OCI-LY1 (cell line): ENCODE measurements around the gene BGLAP.

Source experiments
- H2AFZ ChIP-seq: fragments of 200-600 bp; sonication (generic), shearing (Covaris generic); 2 replicates; pipeline ENCODE4 v1.6.0; 2014; ENCODE audit warnings: antibody characterized with exemption, mild to moderate bottlenecking, low read length
- H3F3A ChIP-seq: fragments of 200-600 bp; sonication (generic), shearing (Covaris generic); 2 replicates; pipeline ENCODE4 v1.6.0; 2014; ENCODE audit warnings: mild to moderate bottlenecking, antibody characterized with exemption, low read length, moderate library complexity; ENCODE audit not compliant: insufficient read depth
- H3K27ac ChIP-seq: fragments of 200-600 bp; sonication (generic); 2 replicates; pipeline ENCODE4 v1.5.1; 2014; ENCODE audit warnings: low read length, mixed run types, mild to moderate bottlenecking, low read depth; ENCODE audit not compliant: poor library complexity, severe bottlenecking
- H3K27me3 ChIP-seq: fragments of 200-600 bp; sonication (generic); 2 replicates; pipeline ENCODE4 v1.6.0; 2014; ENCODE audit warnings: antibody characterized with exemption, mild to moderate bottlenecking, low read length, moderate library complexity; ENCODE audit not compliant: insufficient read depth
- H3K36me3 ChIP-seq: fragments of 200-600 bp; sonication (generic); 2 replicates; pipeline ENCODE4 v1.6.1; 2014; ENCODE audit warnings: mild to moderate bottlenecking, antibody characterized with exemption, low read length, moderate library complexity, mixed read lengths; ENCODE audit not compliant: insufficient read depth
- H3K4me1 ChIP-seq: fragments of 200-600 bp; sonication (generic); 2 replicates; pipeline ENCODE4 v1.5.1; 2014; ENCODE audit warnings: mild to moderate bottlenecking, low read length, moderate library complexity; ENCODE audit not compliant: insufficient read depth, severe bottlenecking
- H3K4me2 ChIP-seq: fragments of 200-600 bp; sonication (generic), shearing (Covaris generic); 2 replicates; pipeline ENCODE4 v1.6.1; 2014; ENCODE audit warnings: low read length
- H3K4me3 ChIP-seq: fragments of 200-600 bp; sonication (generic); 2 replicates; pipeline ENCODE4 v1.5.1; 2014; ENCODE audit warnings: low read length, low read depth, mild to moderate bottlenecking, mixed read lengths; ENCODE audit not compliant: poor library complexity, severe bottlenecking
- H3K79me2 ChIP-seq: fragments of 200-600 bp; shearing (Covaris generic); 2 replicates; pipeline ENCODE4 v1.6.1; 2016; ENCODE audit warnings: mixed run types, low read length, mixed read lengths; ENCODE audit not compliant: insufficient read depth
- H3K9ac ChIP-seq: fragments of 200-600 bp; sonication (generic), shearing (Covaris generic); 2 replicates; pipeline ENCODE4 v1.6.1; 2014; ENCODE audit warnings: mild to moderate bottlenecking, low read length, mixed read lengths
- H3K9me2 ChIP-seq: fragments of 200-600 bp; sonication (generic), shearing (Covaris generic); 2 replicates; pipeline ENCODE4 v1.6.1; 2014; ENCODE audit warnings: low read depth, mild to moderate bottlenecking, low read length, mixed read lengths
- H3K9me3 ChIP-seq: fragments of 200-600 bp; shearing (Covaris generic); 2 replicates; pipeline ENCODE4 v1.6.1; 2014; ENCODE audit warnings: low read length, mixed read lengths
- H4K20me1 ChIP-seq: fragments of 200-600 bp; sonication (generic), shearing (Covaris generic); 2 replicates; pipeline ENCODE4 v1.6.0; 2016; ENCODE audit warnings: mild to moderate bottlenecking, low read length; ENCODE audit not compliant: insufficient read depth
- CTCF ChIP-seq: fragments of 200-600 bp; sonication (generic), shearing (Covaris generic); IDR thresholded peaks from 2 replicates; pipeline ENCODE4 v1.5.1; 2017; ENCODE audit warnings: mild to moderate bottlenecking, antibody characterized with exemption, low read length, moderate library complexity, mixed read lengths
- EZH2 ChIP-seq: fragments of 200-600 bp; sonication (generic), shearing (Covaris generic); IDR thresholded peaks from 2 replicates; pipeline ENCODE4 v1.8.0; 2017; ENCODE audit warnings: borderline replicate concordance, mixed run types, mild to moderate bottlenecking, antibody characterized with exemption, low read length, moderate library complexity, mixed read lengths

Gene BGLAP

DNA sequence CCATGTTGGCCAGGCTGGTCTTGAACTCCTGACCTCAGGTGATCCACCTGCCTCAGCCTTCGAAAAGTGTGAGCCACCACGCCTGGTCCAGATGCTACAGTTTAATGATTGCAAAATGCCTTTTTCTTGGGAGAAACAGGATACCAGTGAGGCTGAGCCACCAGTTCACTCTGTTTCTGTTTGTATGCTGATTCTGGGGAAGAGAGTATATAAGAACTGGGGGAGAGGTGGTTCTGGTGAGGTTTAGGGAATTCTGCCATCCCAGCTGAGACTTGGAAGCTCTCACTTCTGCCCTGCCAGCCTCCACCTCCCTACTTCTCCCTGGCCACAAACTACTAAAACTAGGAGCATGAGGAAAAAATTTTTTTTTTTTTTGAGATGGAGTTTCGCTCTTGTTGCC, 37.3 kb upstream of the BGLAP start:
- H3K4me1 ChIP-seq: no peaks in the 10 kb centered on the region
- H3K36me3 ChIP-seq: peaks cover 56% of the 10 kb centered on the region
- H3K4me3 ChIP-seq: no peak overlapping the region
- H4K20me1 ChIP-seq: no peaks in the 10 kb centered on the region
- H3K9ac ChIP-seq: no peak overlapping the region
- H2AFZ ChIP-seq: no peak overlapping the region
- TF ChIP-seq EZH2: no peak
- TF ChIP-seq CTCF: no peak
- H3K79me2 ChIP-seq: no peaks in the 10 kb centered on the region; the same call in 1 of the 2 replicates
- no peaks in the 10 kb centered on the region for H3K9me3 ChIP-seq
- H3K27me3 ChIP-seq: no peaks in the 10 kb centered on the region
- no peak overlapping the region for H3K4me2 ChIP-seq
- no peaks in the 10 kb centered on the region for H3K9me2 ChIP-seq
- no peak overlapping the region for H3K27ac ChIP-seq
- H3F3A ChIP-seq: no peaks in the 10 kb centered on the region

GRCh38 chr1:156211243-156211642, 30.7 kb upstream of the BGLAP start:
- no peak overlapping the region for H3K4me3 ChIP-seq
- no peaks in the 10 kb centered on the region for H3K9me2 ChIP-seq
- no peak overlapping the region for H3K9ac ChIP-seq
- H3K27ac ChIP-seq: no peak overlapping the region
- H3K79me2 ChIP-seq: peaks cover 7% of the 10 kb centered on the region; the same call in 1 of the 2 replicates
- peaks cover 19% of the 10 kb centered on the region for H3K4me1 ChIP-seq
- H3K9me3 ChIP-seq: no peaks in the 10 kb centered on the region
- H3F3A ChIP-seq: no peaks in the 10 kb centered on the region
- H2AFZ ChIP-seq: no peak overlapping the region
- TF ChIP-seq CTCF (no peak), EZH2 (no peak)
- H3K27me3 ChIP-seq: no peaks in the 10 kb centered on the region
- H3K4me2 ChIP-seq: no peak overlapping the region
- no peaks in the 10 kb centered on the region for H4K20me1 ChIP-seq
- peaks cover 51% of the 10 kb centered on the region for H3K36me3 ChIP-seq

- H3K4me1 ChIP-seq: peaks cover 19% of the 10 kb centered on the region
- no peak for TF ChIP-seq CTCF
- TF ChIP-seq EZH2: no peak
- H3K9me3 ChIP-seq: no peaks in the 10 kb centered on the region
- peak overlapping the region; percentile 88 for H3K4me2 ChIP-seq
- peaks cover 7% of the 10 kb centered on the region; the same call in 1 of the 2 replicates for H3K79me2 ChIP-seq
- no peaks in the 10 kb centered on the region for H3K27me3 ChIP-seq
- H2AFZ ChIP-seq: no peak overlapping the region
- peak overlapping the region; percentile 80 for H3K27ac ChIP-seq
- peak overlapping the region; percentile 74 for H3K9ac ChIP-seq
- peak overlapping the region; percentile 80 for H3K4me3 ChIP-seq
- no peaks in the 10 kb centered on the region for H4K20me1 ChIP-seq
- peaks cover 45% of the 10 kb centered on the region; the same call in 1 of the 2 replicates for H3K36me3 ChIP-seq
- no peaks in the 10 kb centered on the region for H3F3A ChIP-seq
- H3K9me2 ChIP-seq: no peaks in the 10 kb centered on the region
Observed at GRCh38 chr1:156212130-156212529, 29.9 kb upstream of the BGLAP start.
